NCI-H2171 (cell line): ENCODE measurements around the gene CHD3.
A peak's percentile ranks its signal among the peaks of the same experiment; 100 is the strongest.
"Not testable (repeated sequence)": the region's sequence is repeated elsewhere in the genome, so short reads cannot be mapped to it uniquely, and the experiment has no call there.

Experiments used
- DNase-seq: peaks from one replicate; lab custom pipeline; 2025; lab: John Stamatoyannopoulos, UW

Gene CHD3

DNA sequence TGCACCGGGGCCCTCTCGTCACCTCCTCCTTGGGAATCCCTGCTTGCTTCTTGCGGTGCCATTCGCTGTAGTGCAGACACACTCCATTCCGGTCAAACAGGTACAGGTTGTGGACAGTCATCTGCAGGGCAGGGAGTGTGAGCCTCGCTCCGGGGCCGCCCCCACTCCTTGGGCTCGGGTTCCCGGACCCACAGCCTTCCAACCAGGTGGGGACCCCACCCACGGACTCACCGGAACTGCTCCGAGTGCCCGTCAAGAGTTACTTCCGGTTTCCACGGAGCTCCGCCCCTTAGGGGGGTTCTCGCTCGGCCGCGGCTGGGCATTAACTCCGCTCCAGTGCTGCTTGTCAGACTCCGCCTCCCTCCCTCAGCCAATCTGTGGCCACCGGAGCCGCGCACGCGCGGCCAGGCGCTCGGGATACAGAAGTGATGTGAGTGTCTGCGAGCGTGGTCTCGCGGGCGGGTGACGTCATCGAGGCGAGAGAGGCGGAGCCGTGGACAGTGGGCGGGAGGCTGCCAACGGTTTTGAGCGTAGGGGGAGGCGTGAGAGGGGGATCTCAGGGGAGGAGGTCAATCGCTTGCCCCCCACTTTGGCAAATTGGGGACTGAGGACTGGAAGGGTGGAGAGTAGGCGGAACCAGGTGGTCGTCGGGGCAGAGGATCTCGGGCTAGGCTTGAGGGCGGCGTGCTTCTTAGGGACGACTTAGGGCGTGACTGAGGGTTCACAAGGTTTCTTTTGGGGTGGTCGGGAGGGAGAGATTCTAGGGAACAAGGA is 43.3 kb downstream of the CHD3 start, which contains the start of the genes CNTROB and TRAPPC1:
TSS of gene CNTROB (plus strand) at position 498 of the 774 bp plus-strand sequence. CDS start 874 bp downstream, outside the sequence.
TSS of gene TRAPPC1 (minus strand) at position 238 of the 774 bp plus-strand sequence. CDS start at position 121, 117 bp downstream.
- peak; percentile 98 for DNase-seq

DNA sequence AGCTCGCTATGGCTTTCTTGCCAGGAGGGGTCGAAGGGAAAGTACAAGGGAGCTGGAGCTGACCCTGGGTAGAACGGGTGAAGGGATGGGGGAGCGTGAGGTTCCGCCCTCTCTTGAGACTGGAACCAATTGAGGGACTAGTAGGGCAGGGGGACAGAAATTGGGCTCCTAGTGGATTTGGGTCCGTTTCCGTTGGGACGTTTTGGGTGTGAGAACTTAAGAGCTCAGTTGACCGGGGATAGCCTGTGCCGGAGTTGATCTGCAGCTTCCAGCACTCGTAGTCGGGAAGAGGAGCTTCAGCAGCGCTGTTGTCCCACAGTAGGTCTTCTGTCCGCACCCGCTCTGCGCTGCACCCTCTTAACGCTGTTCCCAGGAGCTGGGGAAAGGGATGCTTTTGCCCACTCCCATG is 43.9 kb downstream of the CHD3 start:
- peak; percentile 7 for DNase-seq

DNA sequence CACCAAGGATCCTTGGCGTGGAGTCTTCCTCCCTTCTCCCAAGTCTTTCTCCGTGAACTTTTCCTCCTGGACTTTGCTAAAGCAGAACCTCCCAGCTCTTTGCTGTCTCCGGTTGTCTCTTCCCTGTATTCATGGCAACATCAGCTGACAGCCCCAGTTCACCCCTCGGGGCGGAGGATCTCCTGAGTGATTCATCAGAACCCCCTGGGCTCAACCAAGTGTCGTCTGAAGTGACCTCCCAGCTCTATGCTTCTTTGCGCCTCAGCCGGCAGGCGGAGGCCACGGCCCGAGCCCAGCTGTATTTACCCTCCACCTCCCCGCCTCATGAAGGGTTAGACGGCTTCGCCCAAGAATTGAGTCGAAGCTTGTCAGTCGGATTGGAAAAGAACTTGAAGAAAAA is 44.4 kb downstream of the CHD3 start:
- DNase-seq, result no peak

DNA sequence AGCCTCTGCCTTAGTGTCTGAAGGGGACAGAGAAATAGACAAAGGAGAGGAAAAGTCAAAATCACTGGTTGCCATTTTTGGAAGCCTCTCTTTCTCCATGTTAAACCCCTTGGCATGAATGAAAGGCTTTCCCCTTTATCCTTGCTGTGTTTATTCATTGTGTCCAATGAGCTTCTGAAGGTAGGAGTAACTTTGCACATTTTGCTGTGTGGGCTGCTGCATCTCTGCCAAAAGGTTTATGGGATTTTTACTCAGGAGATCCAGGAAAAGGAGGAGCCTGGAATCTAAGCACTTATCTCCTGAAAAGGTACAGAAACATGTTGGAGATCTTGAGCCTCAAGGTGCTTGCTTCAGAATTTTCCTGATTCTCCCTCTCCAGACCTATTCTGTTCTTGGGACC is 47.3 kb downstream of the CHD3 start:
- DNase-seq, result no peak

DNA sequence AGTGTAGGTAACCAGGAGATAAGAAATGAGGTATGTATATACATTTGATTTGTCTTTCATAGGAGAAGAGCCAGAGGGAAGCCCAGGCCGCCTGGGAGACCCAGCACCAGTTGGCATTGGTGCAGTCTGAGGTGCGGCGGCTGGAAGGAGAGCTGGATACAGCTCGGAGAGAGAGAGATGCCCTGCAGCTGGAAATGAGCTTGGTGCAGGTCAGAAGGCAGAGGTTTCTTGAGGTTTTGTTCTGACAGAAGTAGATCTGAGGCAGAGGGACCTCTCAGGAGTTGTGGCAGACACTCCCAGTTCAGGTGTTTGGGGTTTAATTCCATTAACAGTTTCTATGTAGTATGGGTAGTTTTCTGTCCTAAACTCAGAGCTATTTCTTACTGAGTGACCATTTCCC is 51.4 kb downstream of the CHD3 start:
- no peak for DNase-seq

DNA sequence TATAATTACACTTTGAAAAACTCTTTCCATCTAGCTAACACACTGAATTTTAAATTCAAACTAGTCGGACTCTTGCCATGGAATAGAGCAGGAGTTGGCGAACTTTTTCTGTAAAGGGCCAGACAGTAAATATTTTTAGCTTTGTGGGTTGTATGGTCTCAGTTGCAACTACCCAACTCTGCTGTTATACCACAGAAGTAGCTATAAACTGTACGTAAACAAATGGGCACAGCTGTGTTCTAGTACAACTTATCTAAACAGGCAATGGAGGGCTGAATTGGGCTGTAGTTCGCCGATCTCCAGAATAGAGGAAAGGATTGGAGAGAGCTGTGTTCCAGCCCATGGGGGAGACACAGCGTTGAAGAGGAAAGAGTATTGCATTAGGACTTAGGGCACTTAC is 52.2 kb downstream of the CHD3 start:
- DNase-seq, result no peak

DNA sequence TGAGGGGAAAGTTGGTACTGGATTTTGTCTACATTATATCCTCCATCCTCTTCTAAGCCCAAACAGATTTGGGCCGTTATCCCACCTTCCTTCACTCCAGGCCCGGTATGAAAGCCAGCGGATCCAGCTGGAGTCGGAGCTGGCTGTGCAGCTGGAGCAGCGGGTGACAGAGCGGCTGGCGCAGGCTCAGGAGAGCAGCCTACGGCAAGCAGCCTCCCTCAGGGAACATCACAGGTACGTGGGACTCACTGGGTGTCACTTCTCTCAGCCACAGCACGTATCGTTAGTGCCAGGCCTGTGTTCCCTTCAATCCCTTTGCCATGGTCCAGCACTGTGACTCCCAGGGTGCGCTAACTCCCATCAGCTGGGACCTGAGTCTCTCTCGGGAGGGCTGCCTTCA is 54.7 kb downstream of the CHD3 start:
- DNase-seq, result no peak

DNA sequence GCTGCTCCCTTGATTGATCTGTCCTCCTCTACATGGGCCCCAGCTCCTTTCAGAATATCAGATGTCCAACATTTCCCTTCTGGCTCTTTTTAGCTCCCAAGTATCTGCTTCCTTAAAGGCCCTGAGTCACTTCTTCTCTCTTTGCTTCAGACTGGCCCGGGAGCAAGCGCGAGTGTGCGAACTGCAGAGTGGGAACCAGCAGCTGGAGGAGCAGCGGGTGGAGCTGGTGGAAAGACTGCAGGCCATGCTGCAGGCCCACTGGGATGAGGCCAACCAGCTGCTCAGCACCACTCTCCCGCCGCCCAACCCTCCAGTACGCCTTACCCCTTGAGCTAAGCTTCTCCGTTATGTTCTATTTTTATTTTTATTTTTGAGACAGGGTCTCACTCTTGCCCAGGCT is 55.7 kb downstream of the CHD3 start:
- DNase-seq, result no peak

DNA sequence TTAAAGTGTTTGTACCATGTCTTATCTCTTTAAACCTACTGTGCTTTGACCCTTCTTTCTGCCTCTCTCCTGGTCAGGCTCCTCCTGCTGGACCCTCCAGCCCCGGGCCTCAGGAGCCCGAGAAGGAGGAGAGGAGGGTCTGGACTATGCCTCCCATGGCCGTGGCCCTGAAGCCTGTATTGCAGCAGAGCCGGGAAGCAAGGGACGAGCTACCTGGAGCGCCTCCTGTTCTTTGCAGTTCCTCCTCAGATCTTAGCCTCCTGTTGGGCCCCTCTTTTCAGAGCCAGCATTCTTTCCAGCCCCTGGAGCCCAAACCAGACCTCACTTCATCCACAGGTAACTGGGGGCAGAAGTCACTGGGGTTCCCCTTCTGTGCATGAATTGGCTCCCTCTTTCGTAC is 57.1 kb downstream of the CHD3 start:
- DNase-seq, result no peak

DNA sequence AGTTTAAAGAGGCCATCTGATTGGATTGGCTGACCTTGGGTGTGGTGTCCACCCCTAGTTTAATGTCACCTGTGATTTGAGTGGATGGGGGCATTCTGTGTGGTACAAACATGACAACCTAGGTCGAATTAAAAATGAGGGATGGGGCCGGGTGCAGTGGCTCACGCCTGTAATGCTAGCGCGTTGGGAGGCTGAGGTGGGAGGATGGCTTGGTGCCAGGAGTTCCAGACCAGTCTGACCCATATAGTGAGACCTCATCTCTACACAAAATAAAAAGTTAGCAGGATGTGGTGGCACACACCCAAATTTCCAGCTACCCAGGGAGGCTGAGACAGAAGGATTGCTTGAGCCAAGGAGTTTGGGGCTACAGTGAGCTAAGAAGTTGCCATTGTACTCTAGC is 57.9 kb downstream of the CHD3 start:
- DNase-seq, result no peak

DNA sequence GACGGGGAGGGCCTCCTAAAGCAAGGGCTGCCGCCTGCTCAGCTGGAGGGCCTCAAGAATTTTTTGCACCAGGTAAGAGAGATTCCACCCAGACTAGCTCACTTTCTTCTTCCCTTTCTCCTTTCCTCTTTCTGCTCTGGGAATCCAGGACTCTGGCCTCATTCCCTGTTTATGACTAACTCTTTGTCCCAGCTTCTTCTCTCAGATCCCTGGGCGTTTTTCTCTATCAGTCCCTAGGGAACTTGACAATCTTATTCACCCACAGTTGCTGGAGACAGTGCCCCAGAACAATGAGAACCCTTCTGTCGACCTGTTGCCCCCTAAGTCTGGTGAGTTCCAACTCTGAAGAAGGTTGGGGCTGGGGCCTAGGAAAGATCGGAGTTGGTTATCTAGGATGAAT is 59.1 kb downstream of the CHD3 start:
- no peak for DNase-seq

DNA sequence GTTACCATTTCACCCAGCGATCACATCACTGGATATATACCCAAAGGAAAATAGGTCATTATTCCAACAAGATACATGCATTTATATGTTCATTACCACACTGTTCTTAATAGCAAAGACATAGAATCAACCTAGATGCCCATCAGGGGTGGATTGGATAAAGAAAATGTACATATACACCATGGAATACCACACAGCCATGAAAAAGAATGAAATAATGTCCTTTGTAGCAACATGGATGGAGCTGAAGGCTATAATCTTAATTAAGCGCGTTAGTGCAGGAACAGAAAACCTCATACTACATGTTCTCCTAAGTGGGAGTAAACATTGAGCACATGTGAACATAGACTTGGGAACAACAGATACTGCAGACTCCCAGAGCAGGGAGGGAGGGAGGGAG is 62.0 kb downstream of the CHD3 start:
- no peak for DNase-seq

DNA sequence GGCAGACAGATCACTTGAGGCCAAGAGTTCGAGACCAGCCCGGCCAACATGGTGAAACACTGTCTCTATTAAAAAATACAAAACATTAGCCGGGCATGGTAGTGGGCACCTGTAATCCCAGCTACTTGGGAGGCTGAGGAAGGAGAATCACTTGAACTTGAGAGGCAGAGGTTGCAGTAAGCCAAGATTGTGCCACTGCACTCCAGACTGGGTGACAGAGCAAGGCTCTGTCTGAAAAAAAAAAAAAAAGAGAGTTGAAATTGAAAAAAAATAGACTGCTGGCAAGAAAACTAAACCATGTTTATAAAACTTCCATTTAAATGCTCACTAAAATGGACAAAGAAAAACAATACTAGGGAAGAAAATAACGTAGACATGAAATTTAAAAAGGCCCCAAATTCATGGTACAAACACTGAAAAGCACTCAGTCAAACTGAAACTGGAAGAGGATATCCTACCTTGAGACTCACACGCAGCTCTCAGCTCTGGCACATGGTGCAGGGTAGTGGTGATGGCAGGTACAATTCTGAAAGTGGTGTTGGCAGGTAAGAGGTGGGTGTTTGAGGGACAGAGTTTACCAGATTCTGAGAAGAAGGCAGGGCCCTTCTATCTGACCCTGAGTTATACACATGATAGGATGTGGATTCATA is 62.7 kb downstream of the CHD3 start:
- no peak for DNase-seq

DNA sequence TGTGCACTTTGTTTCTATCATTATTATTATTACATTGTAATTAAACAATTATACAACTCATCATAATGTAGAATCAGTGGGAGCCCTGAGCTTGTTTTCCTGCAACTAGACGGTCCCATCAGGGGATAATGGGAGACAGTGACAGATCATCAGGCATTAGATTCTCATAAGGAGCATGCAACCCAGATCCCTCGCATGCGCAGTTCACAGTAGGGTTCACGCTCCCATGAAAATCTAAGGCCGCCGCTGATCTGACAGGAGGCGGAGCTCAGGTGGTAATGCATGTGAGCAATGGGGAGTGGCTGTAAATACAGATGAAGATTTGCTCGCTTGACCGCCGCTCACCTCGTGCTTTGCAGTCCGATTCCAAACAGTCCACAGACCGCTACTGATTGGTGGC is 64.7 kb downstream of the CHD3 start:
- not testable (repeated sequence) for DNase-seq

DNA sequence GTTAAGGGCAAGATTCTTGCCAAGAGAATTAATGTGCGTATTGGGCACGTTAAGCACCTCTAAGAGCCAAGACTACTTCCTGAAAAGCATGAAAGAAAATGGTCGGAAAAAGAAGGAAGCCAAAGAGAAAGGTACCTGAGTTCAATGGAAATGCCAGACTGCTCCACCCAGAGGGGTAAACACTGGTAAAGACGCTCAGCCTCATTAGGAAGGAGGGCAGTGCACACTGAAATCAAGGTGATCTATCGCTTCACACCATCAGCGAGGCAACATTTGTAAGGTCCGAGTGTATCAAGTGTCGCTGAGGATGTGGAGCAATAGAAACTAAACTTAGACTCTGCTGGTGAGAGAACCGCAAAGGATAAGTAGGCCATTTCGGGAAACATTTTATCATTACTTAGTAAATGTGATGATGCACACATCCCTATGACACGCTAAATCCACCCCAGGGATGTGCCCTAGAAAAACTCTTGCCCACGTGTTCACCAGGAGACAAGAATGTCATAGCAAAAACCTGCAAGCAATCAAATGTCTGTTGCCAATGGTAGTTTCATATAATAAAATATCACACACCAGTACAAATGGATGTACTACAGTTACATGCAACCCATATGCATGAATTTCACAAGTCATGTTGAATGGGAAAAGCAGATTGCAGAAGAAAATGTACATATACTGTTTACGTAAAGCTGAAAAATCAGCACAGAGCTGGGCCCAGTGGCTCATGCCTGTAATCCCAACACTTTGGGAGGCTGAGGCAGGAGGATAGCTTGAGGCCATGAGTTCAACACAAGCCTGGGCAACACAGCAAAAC is 67.0 kb downstream of the CHD3 start:
- DNase-seq, result no peak

DNA sequence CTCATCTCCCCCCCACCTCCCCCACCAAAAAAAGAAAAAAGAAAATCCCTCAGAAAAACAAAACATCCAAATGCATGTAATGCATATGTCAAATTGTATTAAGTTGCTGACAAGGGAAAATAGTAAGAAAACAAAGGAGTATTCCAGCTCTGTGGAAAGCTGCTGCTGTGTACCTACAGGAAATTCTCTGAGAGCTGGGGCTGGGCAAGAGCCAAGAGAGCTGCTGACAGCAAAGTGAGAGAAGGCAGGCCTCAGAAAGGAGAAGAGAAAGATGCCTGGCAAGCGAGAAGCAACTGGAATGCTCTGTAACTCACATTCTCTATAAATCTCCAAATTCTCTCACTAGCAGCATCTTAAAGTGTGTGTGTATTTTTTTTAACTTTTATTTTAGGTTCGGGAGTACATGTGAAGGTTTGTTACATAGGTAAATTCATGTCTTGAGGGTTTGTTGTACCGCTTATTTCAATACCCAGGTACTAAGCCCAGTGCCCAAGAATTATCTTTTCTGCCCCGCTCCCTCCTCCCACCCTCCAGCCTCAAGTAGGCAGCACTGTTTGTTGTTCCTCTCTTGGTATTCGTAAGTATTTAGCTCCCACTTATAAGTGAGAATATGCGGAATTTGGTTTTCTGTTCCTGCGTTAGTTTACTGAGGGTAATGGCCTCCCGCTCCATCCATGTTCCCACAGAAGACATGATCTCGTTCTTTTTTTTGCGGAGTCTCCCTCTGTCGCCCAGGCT is 67.8 kb downstream of the CHD3 start:
- DNase-seq, result no peak

DNA sequence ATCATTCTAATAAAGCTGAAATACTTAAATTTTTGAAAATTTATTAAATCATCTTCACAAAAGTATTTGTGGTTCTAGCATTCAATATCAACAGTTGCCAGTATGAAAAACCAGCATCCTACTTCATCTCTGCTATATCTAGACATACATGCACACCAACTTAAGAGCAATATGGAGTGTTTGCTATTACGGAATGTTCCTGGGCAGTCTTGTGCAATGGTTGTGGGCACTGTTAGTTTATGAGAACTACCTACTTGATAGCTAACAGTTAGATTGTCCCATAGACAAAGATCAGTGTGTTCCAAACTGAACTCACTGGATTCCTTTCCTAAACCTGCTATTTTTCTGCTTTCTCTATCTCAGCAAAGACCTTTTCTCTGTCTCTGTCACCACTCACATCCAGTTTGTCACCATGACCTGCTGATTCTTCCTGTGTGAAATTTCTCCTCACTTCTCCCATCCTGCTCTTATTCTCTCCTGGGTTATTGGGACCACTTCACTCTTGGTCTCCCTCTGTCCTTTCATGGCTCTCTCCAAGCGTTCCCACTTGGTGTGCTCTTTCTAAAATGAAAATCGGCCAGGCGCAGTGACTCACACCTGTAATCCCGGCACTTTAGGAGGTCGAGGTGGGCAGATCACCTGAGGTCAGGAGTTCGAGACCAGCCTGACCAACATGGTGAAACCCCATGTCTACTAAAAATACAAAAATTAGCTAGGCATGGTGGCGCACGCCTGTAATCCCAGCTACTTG is 71.1 kb downstream of the CHD3 start:
- no peak for DNase-seq

DNA sequence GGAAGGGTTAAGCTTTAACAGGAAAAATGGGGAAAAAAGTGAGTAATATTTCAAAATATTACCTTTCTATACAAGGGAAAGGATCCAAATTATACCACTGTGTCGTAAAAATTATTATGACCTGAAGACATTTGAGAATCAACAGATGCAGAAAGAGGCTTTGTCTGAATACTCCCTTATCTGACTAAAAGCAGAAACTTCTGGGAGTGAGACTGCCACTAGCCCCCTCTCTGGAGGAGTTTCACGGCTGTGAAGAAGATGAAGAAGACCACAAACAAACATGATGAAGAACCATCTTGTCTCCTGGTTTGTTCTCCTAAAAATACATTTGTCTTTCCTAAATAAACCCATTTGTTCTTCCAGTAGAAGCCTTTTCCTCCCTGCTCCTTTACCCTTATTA is 72.8 kb downstream of the CHD3 start:
- DNase-seq, result no peak
